ENCODE measurements around the gene LPCAT3. TPM values are rescaled to one million over a fixed set of nuclear protein-coding genes. Genes with fewer than 3 reads are reported as not detected.

The LPCAT3 gene
- total and polyA plus RNA-seq, 2 of the 13 experiments (the other 11 are each of a cell fraction or from before 2014, with no cell fraction given) = 44.5 to 64.3 TPM

- TF ChIP-seq DZIP1 (CRISPR knock-in tag; IDR thresholded peaks at IDR 0.05) (no peak), SRF (IDR thresholded peaks at IDR 0.05; ENCODE audit: low read depth, low read length) (peak; percentile 79), MAFG (CRISPR knock-in tag; IDR thresholded peaks at IDR 0.05) (no peak), EED (CRISPR knock-in tag; IDR thresholded peaks at IDR 0.05) (no peak), CEBPG (CRISPR knock-in tag; IDR thresholded peaks at IDR 0.05) (0 out of 2 replicates have a peak, but pooled peaks have one; percentile 3), ELF1 (CRISPR knock-in tag; IDR thresholded peaks at IDR 0.05) (0 out of 2 replicates have a peak, but pooled peaks have one; percentile 14), RAD51 (IDR thresholded peaks at IDR 0.05; ENCODE audit: borderline replicate concordance) (no peak), ZNF670 (CRISPR knock-in tag; IDR thresholded peaks at IDR 0.05; ENCODE audit: borderline replicate concordance) (0 out of 2 replicates have a peak, but pooled peaks have one; percentile 51), FOXM1 (CRISPR knock-in tag; IDR thresholded peaks at IDR 0.05) (no peak), ZSCAN21 (CRISPR knock-in tag; IDR thresholded peaks at IDR 0.05; ENCODE audit: borderline replicate concordance) (peak; percentile 92), TARDBP (CRISPR knock-in tag; IDR thresholded peaks at IDR 0.05) (no peak; the same call in 1 of the 2 replicates), SNRNP70 (IDR thresholded peaks at IDR 0.05; ENCODE audit: low read depth, low read length) (no peak), ZNF770 (CRISPR knock-in tag; IDR thresholded peaks at IDR 0.05) (no peak), SP140L (CRISPR knock-in tag; IDR thresholded peaks at IDR 0.05; ENCODE audit: borderline replicate concordance) (no peak), PAXIP1 (CRISPR knock-in tag; conservative IDR thresholded peaks at IDR 0.05) (peak; percentile 25; the same call in 1 of the 2 replicates), KLF12 (CRISPR knock-in tag; IDR thresholded peaks at IDR 0.05; ENCODE audit: borderline replicate concordance) (peak; percentile 78; the same call in 1 of the 2 replicates), ARNT (IDR thresholded peaks at IDR 0.05) (no peak), SATB2 (CRISPR knock-in tag; IDR thresholded peaks at IDR 0.05) (0 out of 2 replicates have a peak, but pooled peaks have one; percentile 54), YY1 (IDR thresholded peaks at IDR 0.05; ENCODE audit: insufficient read depth, insufficient replicate concordance, low read depth, low read length) (peak; percentile 74), ZNF225 (CRISPR knock-in tag; IDR thresholded peaks at IDR 0.05) (peak; percentile 67; the same call in 1 of the 2 replicates)
These were observed 73.7 kb downstream of the LPCAT3 start (continued) for GRCh38 chr12:6944381-6945186.

Measured in HepG2 (cell line).